HFFc6 (cell line): ENCODE data around the gene C6orf132. TPM values are rescaled to one million over a fixed set of nuclear protein-coding genes. Genes with fewer than 3 reads are reported as not detected.

Source experiments
- DNase-seq: peaks from one replicate; pipeline ENCODE4 v3.0.0-alpha.2; 2018
- H3K27ac Mint-ChIP-seq: 2 replicates; pipeline ENCODE4 v1.8.0; 2020; ENCODE audit warnings: mild to moderate bottlenecking, mixed read lengths
- H3K27me3 Mint-ChIP-seq: 2 replicates; pipeline ENCODE4 v1.8.0; 2021; ENCODE audit warnings: mild to moderate bottlenecking, moderate library complexity, mixed read lengths; ENCODE audit not compliant: insufficient read depth
- H3K36me3 Mint-ChIP-seq: 2 replicates; pipeline ENCODE4 v1.8.0; 2021; ENCODE audit warnings: low read depth, mixed read lengths
- H3K4me1 Mint-ChIP-seq: 2 replicates; pipeline ENCODE4 v1.8.0; 2020; ENCODE audit warnings: low read depth, mixed read lengths
- H3K4me3 Mint-ChIP-seq: 2 replicates; pipeline ENCODE4 v1.8.0; 2020; ENCODE audit warnings: mild to moderate bottlenecking, moderate library complexity, mixed read lengths
- H3K9me3 Mint-ChIP-seq: 2 replicates; pipeline ENCODE4 v1.8.0; 2020; ENCODE audit warnings: mild to moderate bottlenecking, mixed read lengths
- total RNA-seq, 6 experiments: library from RNA; stranded (reverse); fragmentation: NEBNext Ultra II Directional; extraction: Animal tissue kit (Norgen Biotek cat#: 25700); gene quantifications; 2 replicates in 1 of 6; 3 replicates in 5 of 6; pipeline ENCODE4 v1.2.3, GENCODE V29; 2021
- TF ChIP-seq, protein P1 (sequence below): fragments of 200-600 bp; sonication (generic); IDR thresholded peaks from 2 replicates; pipeline ENCODE4 v1.5.0; 2021; ENCODE audit warnings: antibody characterized with exemption, mild to moderate bottlenecking

Gene C6orf132
- total RNA-seq, 6 experiments from 2014 or later, result 4.7 to 6.6 (median 5.1) TPM

DNA sequence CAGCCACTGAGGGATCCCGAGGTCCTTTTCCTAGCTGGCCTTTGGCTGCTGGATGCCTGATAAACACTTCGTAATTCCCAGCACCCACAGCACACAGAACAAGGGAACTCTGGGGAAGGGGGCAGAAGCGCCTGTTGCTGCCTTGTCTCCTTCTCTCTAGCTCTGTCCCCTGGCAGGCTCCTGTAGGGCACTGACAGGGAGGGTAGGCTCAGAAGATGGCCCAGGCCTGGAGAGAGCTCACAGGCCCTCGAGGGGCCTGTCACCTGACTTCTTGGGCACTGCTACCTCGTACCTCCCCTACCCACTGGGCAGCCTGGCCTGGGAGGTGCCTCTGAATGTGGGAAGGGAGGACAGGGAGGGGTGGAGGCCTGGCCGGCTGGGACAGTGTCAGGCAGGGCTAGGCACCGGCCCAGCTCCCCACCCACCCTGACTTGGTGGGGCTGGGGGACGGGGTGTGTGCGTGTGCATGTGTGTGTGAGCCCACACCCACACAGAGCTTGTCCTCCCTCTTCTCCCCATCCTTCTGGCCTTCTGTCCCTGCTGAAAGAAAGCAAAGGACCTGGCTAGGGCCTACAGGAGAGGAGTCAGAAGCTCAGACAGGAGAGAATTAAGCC, 18.1 kb downstream of the C6orf132 start:
- Mint-ChIP-seq H3K27me3 (peaks cover 1% of the 10 kb centered on the region), H3K36me3 (peaks cover 8% of the 10 kb centered on the region), H3K9me3 (no peaks in the 10 kb centered on the region), H3K27ac (no peak overlapping the region), H3K4me1 (peaks cover 23% of the 10 kb centered on the region), H3K4me3 (no peak overlapping the region)
- TF ChIP-seq, protein P1, sequence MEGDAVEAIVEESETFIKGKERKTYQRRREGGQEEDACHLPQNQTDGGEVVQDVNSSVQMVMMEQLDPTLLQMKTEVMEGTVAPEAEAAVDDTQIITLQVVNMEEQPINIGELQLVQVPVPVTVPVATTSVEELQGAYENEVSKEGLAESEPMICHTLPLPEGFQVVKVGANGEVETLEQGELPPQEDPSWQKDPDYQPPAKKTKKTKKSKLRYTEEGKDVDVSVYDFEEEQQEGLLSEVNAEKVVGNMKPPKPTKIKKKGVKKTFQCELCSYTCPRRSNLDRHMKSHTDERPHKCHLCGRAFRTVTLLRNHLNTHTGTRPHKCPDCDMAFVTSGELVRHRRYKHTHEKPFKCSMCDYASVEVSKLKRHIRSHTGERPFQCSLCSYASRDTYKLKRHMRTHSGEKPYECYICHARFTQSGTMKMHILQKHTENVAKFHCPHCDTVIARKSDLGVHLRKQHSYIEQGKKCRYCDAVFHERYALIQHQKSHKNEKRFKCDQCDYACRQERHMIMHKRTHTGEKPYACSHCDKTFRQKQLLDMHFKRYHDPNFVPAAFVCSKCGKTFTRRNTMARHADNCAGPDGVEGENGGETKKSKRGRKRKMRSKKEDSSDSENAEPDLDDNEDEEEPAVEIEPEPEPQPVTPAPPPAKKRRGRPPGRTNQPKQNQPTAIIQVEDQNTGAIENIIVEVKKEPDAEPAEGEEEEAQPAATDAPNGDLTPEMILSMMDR, result no peak
- no peak for DNase-seq

DNA sequence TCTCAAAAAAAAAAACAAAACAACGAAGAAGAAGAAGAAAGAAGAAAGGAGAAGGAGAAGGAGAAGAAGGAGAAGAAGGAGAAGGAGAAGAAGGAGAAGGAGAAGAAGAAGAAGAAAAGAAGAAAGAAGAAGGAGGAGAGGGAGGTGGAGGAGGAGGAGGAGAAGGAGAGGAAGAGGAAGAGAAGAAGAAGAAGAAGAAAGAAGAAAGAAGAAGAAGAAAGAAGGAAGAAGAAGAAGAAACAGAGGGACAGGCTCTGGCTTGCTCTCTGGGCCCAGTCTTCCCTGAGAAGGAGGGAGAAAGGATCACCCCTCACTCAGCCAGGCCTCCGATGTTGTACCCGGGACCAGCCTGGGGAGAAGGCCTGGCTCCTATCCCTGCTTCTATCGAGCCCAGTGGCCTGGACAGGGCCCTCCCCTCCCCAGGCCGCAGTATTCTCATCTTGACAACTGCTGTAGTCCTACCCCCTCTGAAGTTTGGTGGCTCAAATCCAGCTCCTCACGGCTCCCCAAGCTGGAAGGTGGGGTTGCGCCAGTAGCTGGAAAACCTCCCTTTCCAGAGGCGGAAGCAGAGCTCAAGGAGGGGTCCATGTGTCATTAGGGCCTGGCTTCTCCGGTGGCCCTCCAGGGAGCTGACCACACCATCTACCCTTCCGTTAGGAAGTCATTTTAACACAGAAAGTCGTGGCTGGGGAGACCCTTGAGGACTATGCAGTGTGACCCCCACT, 18.9 kb downstream of the C6orf132 start:
- peaks cover 1% of the 10 kb centered on the region for H3K27me3 Mint-ChIP-seq
- DNase-seq, result no peak
- peaks cover 25% of the 10 kb centered on the region for H3K4me1 Mint-ChIP-seq
- TF ChIP-seq, protein P1, result no peak
- no peak overlapping the region for H3K4me3 Mint-ChIP-seq
- H3K9me3 Mint-ChIP-seq, result no peaks in the 10 kb centered on the region
- H3K36me3 Mint-ChIP-seq, result peaks cover 8% of the 10 kb centered on the region
- H3K27ac Mint-ChIP-seq, result no peak overlapping the region; the same call in 1 of the 2 replicates

DNA sequence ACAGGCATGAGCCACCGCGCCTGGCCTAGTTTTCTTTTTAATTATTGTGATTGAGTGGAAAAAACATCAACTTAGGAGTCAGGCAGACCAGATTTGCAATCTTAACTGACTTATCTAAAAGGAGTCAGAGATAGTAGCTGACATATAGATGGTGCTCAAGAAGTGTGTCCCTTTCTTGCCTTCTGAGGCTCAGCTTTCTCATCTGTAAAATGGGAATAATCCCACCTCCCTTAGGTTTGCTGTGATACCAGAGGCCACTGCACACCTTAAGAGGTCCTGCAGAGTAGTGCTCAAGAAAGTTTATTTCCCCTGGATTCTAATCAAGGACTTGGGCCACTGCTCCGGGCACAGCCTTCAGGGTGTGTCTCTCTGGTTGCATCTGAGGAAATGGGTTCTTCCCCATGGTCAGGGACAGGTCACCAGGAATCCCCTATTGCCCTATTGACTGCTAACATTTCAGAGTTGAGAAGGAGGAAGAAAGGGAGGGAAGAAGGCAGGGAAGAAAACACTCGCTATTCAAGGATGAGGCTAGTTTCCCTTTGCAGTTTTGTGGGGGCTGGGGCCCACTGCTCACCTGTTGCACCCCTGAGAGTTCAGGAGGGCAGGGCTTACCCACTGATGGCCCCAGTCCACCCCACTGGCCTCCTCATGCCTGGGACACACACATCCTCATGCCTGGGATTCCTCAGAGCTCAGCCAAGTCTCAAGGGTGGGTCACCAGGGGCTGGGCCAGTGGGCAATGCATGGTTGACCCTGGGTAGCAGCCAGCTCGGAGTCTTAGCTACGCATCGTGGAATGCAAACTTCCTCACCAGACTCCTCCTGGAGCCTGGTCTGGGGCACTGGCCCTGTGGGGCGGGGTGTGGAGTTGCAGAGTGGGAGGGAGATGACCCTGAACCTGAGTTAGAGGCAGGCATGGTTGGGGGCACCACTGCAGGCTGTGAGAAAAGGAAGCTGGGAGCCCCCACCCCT, 21.2 kb downstream of the C6orf132 start:
- TF ChIP-seq, protein P1, result no peak
- H3K36me3 Mint-ChIP-seq, result peaks cover 12% of the 10 kb centered on the region; the same call in 1 of the 2 replicates
- H3K27ac Mint-ChIP-seq, result peak overlapping the region; percentile 59
- no peaks in the 10 kb centered on the region for H3K9me3 Mint-ChIP-seq
- H3K27me3 Mint-ChIP-seq, result peaks cover 1% of the 10 kb centered on the region
- H3K4me3 Mint-ChIP-seq, result peak overlapping the region; percentile 22
- peaks cover 32% of the 10 kb centered on the region for H3K4me1 Mint-ChIP-seq
- no peak for DNase-seq

DNA sequence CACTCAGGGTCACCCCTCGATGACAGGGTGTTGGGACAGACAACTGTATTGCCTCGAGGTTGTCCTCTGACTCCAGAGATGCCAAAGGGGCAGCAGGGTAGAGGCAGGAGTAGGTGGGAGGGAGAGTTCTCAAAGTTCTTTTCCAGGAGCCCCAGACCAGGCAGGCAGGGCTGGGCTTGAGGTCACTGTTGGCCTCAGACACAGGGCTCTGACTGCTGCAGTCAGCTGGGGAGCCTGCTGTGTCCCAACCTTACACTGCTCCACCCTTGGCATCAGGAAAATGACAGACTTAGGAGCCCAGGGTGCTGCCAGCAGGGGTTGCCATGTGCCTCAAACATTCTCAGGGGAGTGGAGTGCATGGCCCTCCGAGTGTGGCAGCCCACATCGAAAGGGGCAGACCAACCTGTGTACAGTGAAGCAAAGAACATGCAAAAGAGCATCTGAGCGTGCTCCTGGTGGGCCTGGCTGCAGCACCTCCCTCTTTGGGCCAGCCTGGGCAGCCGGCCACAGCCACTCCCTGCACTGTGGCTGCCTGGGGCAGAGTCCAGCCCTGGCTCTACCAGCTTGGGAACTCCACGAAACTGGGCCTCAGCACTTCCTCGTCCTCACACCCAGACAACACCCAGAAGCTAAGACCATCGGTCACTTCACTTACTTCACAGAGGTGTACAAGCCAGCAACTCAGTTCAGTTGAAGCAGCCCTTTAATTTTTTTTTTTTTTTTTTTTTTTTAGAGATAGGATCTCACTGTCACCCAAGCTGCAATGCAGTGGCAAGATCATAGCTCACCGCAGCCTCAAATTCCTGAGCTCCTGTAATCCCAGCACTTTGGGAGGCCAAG, 24.0 kb downstream of the C6orf132 start:
- TF ChIP-seq, protein P1, result no peak
- H3K27me3 Mint-ChIP-seq, result no peaks in the 10 kb centered on the region; the same call in 1 of the 2 replicates
- DNase-seq, result no peak
- peak overlapping the region; percentile 51; the same call in 1 of the 2 replicates for H3K27ac Mint-ChIP-seq
- peaks cover 42% of the 10 kb centered on the region for H3K4me1 Mint-ChIP-seq
- no peak overlapping the region for H3K4me3 Mint-ChIP-seq
- peaks cover 5% of the 10 kb centered on the region; the same call in 1 of the 2 replicates for H3K36me3 Mint-ChIP-seq
- H3K9me3 Mint-ChIP-seq, result no peaks in the 10 kb centered on the region

DNA sequence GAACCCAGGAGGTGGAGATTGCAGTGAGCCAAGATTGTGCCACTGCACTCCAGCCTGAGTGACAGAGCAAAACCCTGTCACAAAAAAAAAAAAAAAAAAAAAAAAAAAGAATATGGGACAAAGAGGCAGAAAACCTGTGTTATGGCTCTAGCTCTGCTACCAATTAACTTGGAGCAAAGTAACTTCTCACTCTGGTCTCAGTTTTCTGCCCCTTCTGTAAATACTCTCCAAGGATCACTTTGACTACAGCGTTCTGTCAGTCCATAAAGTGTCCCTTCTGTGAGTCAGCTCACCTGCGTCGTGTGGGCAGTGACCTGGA, 24.6 kb downstream of the C6orf132 start:
- H3K4me1 Mint-ChIP-seq, result peaks cover 39% of the 10 kb centered on the region
- DNase-seq, result no peak
- no peaks in the 10 kb centered on the region for H3K9me3 Mint-ChIP-seq
- no peak overlapping the region for H3K27ac Mint-ChIP-seq
- peaks cover 5% of the 10 kb centered on the region; the same call in 1 of the 2 replicates for H3K36me3 Mint-ChIP-seq
- no peak overlapping the region for H3K4me3 Mint-ChIP-seq
- TF ChIP-seq, protein P1, result no peak
- no peaks in the 10 kb centered on the region; the same call in none of the 2 replicates for H3K27me3 Mint-ChIP-seq
